Right lobe of liver (tissue), 6 donors: ENCODE measurements around the gene GYG2. TPM values are rescaled to one million over a fixed set of nuclear protein-coding genes. Genes with fewer than 3 reads are reported as not detected.

ENCODE experiments used
- ATAC-seq, 4 donors: fragments of 200-7000 bp; cut with Tn5 transposase; one replicate each; pipeline ENCODE4 v1.9.1; 2020; ENCODE audit warnings: mild to moderate bottlenecking in 4 of 4, moderate library complexity in 4 of 4
- DNase-seq, 3 donors: peaks; one replicate each; pipeline ENCODE4 v3.0.0-alpha.2; 2020
- H3K27ac ChIP-seq, 3 donors: fragments of 200-600 bp; one replicate each; pipeline ENCODE4 v1.8.0; 2022
- H3K27me3 ChIP-seq, 2 donors: fragments of 200-600 bp; one replicate each; pipeline ENCODE4 v1.8.0; 2022
- H3K36me3 ChIP-seq, 4 donors: fragments of 200-600 bp; sonication (generic) in 1 of 4; one replicate each; pipeline versions ENCODE4 v1.5.1 to v1.8.0; 2017 to 2022; ENCODE audit warnings: control low read depth in 1 of 4
- H3K4me1 ChIP-seq, 4 donors: fragments of 200-600 bp; sonication (generic) in 1 of 4; one replicate each; pipeline versions ENCODE4 v1.5.1 to v1.8.0; 2017 to 2022; ENCODE audit warnings: control low read depth in 1 of 4
- H3K4me3 ChIP-seq, 3 donors: fragments of 200-600 bp; one replicate each; pipeline ENCODE4 v1.8.0; 2022
- H3K9me3 ChIP-seq, 4 donors: fragments of 200-600 bp; sonication (generic) in 1 of 4; one replicate each; pipeline versions ENCODE4 v1.5.1 to v1.8.0; 2017 to 2022; ENCODE audit warnings: control low read depth in 1 of 4
- POLR2A ChIP-seq: fragments of 450-650 bp; IDR thresholded peaks from one replicate; pipeline ENCODE4 v1.6.1; 2017; ENCODE audit warnings: antibody characterized with exemption, mild to moderate bottlenecking
- WGBS: methylation state at CpG from one replicate; pipeline ENCODE4 v1.1.6; 2018; ENCODE audit warnings: low coverage, low lambda C conversion rate; ENCODE audit not compliant: insufficient coverage; ENCODE audit errors: missing lambda C conversion rate; 5-methylcytosine and 5-hydroxymethylcytosine counted together
- intact Hi-C, 2 donors: fragments of 100-400 bp; cut with DNase I; formaldehyde crosslinking; loops; one replicate each; pipeline versions ENCODE4 v1.11.2 to v1.14.1; 2022
- total RNA-seq, 6 experiments: library from RNA; depleted of rRNA in 2 of 6; stranded (reverse); fragments of >200 nt in 2 of 6; fragmentation: NEBNext Ultra II Directional in 3 of 6; extraction: Animal tissue kit (Norgen Biotek cat#: 25700) in 3 of 6; gene quantifications; one replicate each; pipeline versions ENCODE4 v1.1.0 to v1.2.4, GENCODE V29; 2016 to 2023
- TF ChIP-seq, protein P1 (sequence below), 4 donors: fragments of 200-600 bp in 3 of 4; fragments of 450-650 bp in 1 of 4; IDR thresholded peaks; one replicate each; pipeline versions ENCODE4 v1.5.1 to v1.8.0; 2016 to 2022; ENCODE audit warnings: antibody characterized with exemption in 4 of 4, mild to moderate bottlenecking in 2 of 4
- donor health status: DM: no; HTN: yes; CAD: no.
- donor health status: DM: no; HTN: no; CAD: no.
- donor health status: DM: no; HTN: no; CAD: no.
- donor health status: DM: no; HTN: yes; CAD: no.
- donor health status: DM: no; HTN: yes; CAD: no.

Gene GYG2
- total RNA-seq, 6 experiments from 2014 or later: 17.6 to 27.7 (median 21.3) TPM

GRCh38 chrX:2859197-2859797, 30.6 kb downstream of the GYG2 start:
- Histone ChIP-seq H3K27me3 (no peaks in the 10 kb centered on the region), H3K4me1 (no peaks in the 10 kb centered on the region), H3K36me3 (peaks cover 0 to 45% (median 16%) of the 10 kb centered on the region in 4 donors), H3K9me3 (no peaks in the 10 kb centered on the region), H3K27ac (no peak overlapping the region), H3K4me3 (no peak overlapping the region)
- WGBS: 80% methylated on average over 1 of the region's 1 CpG
- no peak for DNase-seq
- intact Hi-C loops: no loop called here
- ATAC-seq: no peak
- TF ChIP-seq POLR2A: no peak
- TF ChIP-seq, protein P1, sequence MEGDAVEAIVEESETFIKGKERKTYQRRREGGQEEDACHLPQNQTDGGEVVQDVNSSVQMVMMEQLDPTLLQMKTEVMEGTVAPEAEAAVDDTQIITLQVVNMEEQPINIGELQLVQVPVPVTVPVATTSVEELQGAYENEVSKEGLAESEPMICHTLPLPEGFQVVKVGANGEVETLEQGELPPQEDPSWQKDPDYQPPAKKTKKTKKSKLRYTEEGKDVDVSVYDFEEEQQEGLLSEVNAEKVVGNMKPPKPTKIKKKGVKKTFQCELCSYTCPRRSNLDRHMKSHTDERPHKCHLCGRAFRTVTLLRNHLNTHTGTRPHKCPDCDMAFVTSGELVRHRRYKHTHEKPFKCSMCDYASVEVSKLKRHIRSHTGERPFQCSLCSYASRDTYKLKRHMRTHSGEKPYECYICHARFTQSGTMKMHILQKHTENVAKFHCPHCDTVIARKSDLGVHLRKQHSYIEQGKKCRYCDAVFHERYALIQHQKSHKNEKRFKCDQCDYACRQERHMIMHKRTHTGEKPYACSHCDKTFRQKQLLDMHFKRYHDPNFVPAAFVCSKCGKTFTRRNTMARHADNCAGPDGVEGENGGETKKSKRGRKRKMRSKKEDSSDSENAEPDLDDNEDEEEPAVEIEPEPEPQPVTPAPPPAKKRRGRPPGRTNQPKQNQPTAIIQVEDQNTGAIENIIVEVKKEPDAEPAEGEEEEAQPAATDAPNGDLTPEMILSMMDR (IDR thresholded peaks at IDR 0.05): no peak

GRCh38 chrX:2862404-2862803, 33.7 kb downstream of the GYG2 start:
- TF ChIP-seq, protein P1 (IDR thresholded peaks at IDR 0.05): no peak
- TF ChIP-seq POLR2A: no peak
- no peaks in the 10 kb centered on the region for H3K9me3 ChIP-seq
- H3K27me3 ChIP-seq: no peaks in the 10 kb centered on the region
- no peak for ATAC-seq
- H3K4me1 ChIP-seq: no peaks in the 10 kb centered on the region
- no peak overlapping the region for H3K4me3 ChIP-seq
- H3K36me3 ChIP-seq: peaks cover 0 to 48% (median 7%) of the 10 kb centered on the region in 4 donors
- 72% methylated on average over 4 of the region's 9 CpGs for WGBS
- DNase-seq: no peak
- H3K27ac ChIP-seq: no peak overlapping the region
- intact Hi-C loops: no loop called here

DNA sequence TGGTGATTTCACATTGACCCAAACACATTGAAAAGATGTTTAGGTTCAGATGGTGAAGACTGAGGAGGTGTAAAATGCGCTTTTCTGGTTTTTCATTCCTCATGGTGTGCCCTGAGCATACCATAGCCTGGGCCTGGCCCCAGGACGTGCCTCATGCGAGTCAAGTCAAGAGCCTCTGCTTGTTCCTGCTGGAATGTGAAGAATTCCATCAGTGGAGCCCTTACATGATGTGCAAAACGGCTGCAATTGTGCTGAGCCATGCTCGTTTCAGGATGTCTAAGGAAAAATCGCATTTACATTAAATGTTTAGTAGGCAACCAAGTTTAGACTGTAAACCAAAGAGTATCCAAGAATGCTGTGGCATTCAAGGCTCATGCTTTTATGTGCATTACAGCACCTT, 34.9 kb downstream of the GYG2 start:
- no peak for TF ChIP-seq POLR2A
- TF ChIP-seq, protein P1 (IDR thresholded peaks at IDR 0.05): no peak
- Histone ChIP-seq H3K36me3 (peaks cover 0 to 38% (median 7%) of the 10 kb centered on the region in 4 donors), H3K4me3 (no peak overlapping the region), H3K27me3 (no peaks in the 10 kb centered on the region), H3K9me3 (no peaks in the 10 kb centered on the region), H3K4me1 (no peaks in the 10 kb centered on the region), H3K27ac (no peak overlapping the region)
- DNase-seq (no peak), ATAC-seq (no peak)
- 71% methylated on average over 6 of the region's 6 CpGs for WGBS
- intact Hi-C loops: no loop called here

GRCh38 chrX:2867206-2867605, 38.5 kb downstream of the GYG2 start:
- Histone ChIP-seq H3K27ac (no peak overlapping the region), H3K36me3 (peaks cover 0 to 21% (median 3%) of the 10 kb centered on the region in 4 donors), H3K9me3 (no peaks in the 10 kb centered on the region), H3K4me1 (no peaks in the 10 kb centered on the region), H3K4me3 (no peak overlapping the region), H3K27me3 (no peaks in the 10 kb centered on the region)
- DNase-seq (no peak), ATAC-seq (no peak)
- WGBS: 78% methylated on average over 5 of the region's 7 CpGs
- TF ChIP-seq, protein P1 (IDR thresholded peaks at IDR 0.05): no peak
- TF ChIP-seq POLR2A: no peak
- intact Hi-C loops: no loop called here

- Histone ChIP-seq H3K4me1 (no peaks in the 10 kb centered on the region), H3K27me3 (no peaks in the 10 kb centered on the region), H3K4me3 (no peak overlapping the region), H3K36me3 (peaks cover 0 to 8% (median 0%) of the 10 kb centered on the region in 4 donors), H3K9me3 (no peaks in the 10 kb centered on the region), H3K27ac (no peak overlapping the region)
- no peak for ATAC-seq
- TF ChIP-seq POLR2A: no peak
- TF ChIP-seq, protein P1 (IDR thresholded peaks at IDR 0.05): no peak
- no peak for DNase-seq
- intact Hi-C loops: no loop called here
Observed at GRCh38 chrX:2870650-2871049, 41.9 kb downstream of the GYG2 start.
